ENCODE results near the gene KRT16.
"Not testable (repeated sequence)": the region's sequence is repeated elsewhere in the genome, so short reads cannot be mapped to it uniquely, and the experiment has no call there.

DNA sequence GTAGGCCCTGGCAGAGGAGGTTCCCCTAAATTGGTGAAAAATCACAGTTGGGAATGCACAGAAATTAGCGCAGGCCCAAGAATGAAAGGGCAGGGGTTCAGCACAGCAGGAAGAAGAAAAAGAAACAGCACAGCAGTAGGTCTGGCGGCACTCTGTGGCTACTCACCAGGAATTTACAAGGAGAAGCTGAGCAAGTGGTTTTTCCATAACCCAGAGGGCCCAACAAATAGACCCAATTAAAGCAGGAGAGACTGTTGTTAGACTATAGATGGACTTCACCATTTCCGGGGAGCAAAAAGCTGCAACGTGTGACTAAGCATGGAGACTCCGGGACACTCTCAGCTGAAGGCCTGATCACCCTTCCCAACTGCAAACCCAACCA is 14.3 kb upstream of the KRT16 start:
- TF ChIP-seq CTCF (IDR thresholded peaks at IDR 0.05; ENCODE audit: low read depth, low read length, poor library complexity, severe bottlenecking); EZH2phosphoT487 (IDR thresholded peaks at IDR 0.05; ENCODE audit: borderline replicate concordance, low read length): not testable (repeated sequence)

Data from DOHH2 (cell line).